ENCODE results near the gene RAVER2.
"Not testable (repeated sequence)": the region's sequence is repeated elsewhere in the genome, so short reads cannot be mapped to it uniquely, and the experiment has no call there.

The RAVER2 gene

GRCh38 chr1:64727861-64728260 is 17.0 kb upstream of the RAVER2 start:
- H4K20me1 ChIP-seq (ENCODE audit: insufficient read depth, low read length): no peaks in the 10 kb centered on the region
- H3K79me2 ChIP-seq (ENCODE audit: low read length): no peaks in the 10 kb centered on the region
- no peak overlapping the region for H3K4me3 ChIP-seq (ENCODE audit: low read length)
- no peak overlapping the region for H3K4me2 ChIP-seq (ENCODE audit: low read length)
- no peak overlapping the region for H3K9ac ChIP-seq (ENCODE audit: low read length)
- TF ChIP-seq EZH2phosphoT487 (IDR thresholded peaks at IDR 0.05; ENCODE audit: low read depth): no peak
- no peak for TF ChIP-seq CTCF (IDR thresholded peaks at IDR 0.05; ENCODE audit: low read depth, low read length)
- no peaks in the 10 kb centered on the region for H3K4me1 ChIP-seq (ENCODE audit: low read length)
- no peaks in the 10 kb centered on the region for H3K27me3 ChIP-seq (ENCODE audit: low read depth, low read length)
- no peak overlapping the region for H3K27ac ChIP-seq (ENCODE audit: low read length)
- H3K9me3 ChIP-seq (ENCODE audit: insufficient read depth, low read length): no peaks in the 10 kb centered on the region
- no peaks in the 10 kb centered on the region for H3K36me3 ChIP-seq (replicated peaks; ENCODE audit: low read depth, low read length)
- H2AFZ ChIP-seq (ENCODE audit: low read depth, low read length): no peak overlapping the region

- H3K9ac ChIP-seq (ENCODE audit: low read length): no peak overlapping the region
- H3K4me3 ChIP-seq (ENCODE audit: low read length): no peak overlapping the region
- H3K79me2 ChIP-seq (ENCODE audit: low read length): no peaks in the 10 kb centered on the region
- H3K36me3 ChIP-seq (replicated peaks; ENCODE audit: low read depth, low read length): no peaks in the 10 kb centered on the region
- H3K9me3 ChIP-seq (ENCODE audit: insufficient read depth, low read length): no peaks in the 10 kb centered on the region
- TF ChIP-seq EZH2phosphoT487 (IDR thresholded peaks at IDR 0.05; ENCODE audit: low read depth): no peak
- H4K20me1 ChIP-seq (ENCODE audit: insufficient read depth, low read length): no peaks in the 10 kb centered on the region
- no peaks in the 10 kb centered on the region for H3K4me1 ChIP-seq (ENCODE audit: low read length)
- no peak overlapping the region for H3K4me2 ChIP-seq (ENCODE audit: low read length)
- no peaks in the 10 kb centered on the region for H3K27me3 ChIP-seq (ENCODE audit: low read depth, low read length)
- H3K27ac ChIP-seq (ENCODE audit: low read length): no peak overlapping the region
- no peak overlapping the region for H2AFZ ChIP-seq (ENCODE audit: low read depth, low read length)
These were observed 11.1 kb upstream of the RAVER2 start for GRCh38 chr1:64733581-64734286.

GRCh38 chr1:64734287-64734652 is 10.6 kb upstream of the RAVER2 start:
- no peaks in the 10 kb centered on the region for H3K9me3 ChIP-seq (ENCODE audit: insufficient read depth, low read length)
- H3K4me1 ChIP-seq (ENCODE audit: low read length): no peaks in the 10 kb centered on the region
- no peak overlapping the region for H2AFZ ChIP-seq (ENCODE audit: low read depth, low read length)
- no peak overlapping the region for H3K4me3 ChIP-seq (ENCODE audit: low read length)
- TF ChIP-seq CTCF (IDR thresholded peaks at IDR 0.05; ENCODE audit: low read depth, low read length): no peak
- no peak for TF ChIP-seq EZH2phosphoT487 (IDR thresholded peaks at IDR 0.05; ENCODE audit: low read depth)
- H3K27me3 ChIP-seq (ENCODE audit: low read depth, low read length): no peaks in the 10 kb centered on the region
- H3K36me3 ChIP-seq (replicated peaks; ENCODE audit: low read depth, low read length): no peaks in the 10 kb centered on the region
- no peak overlapping the region for H3K9ac ChIP-seq (ENCODE audit: low read length)
- no peaks in the 10 kb centered on the region for H3K79me2 ChIP-seq (ENCODE audit: low read length)
- H4K20me1 ChIP-seq (ENCODE audit: insufficient read depth, low read length): no peaks in the 10 kb centered on the region
- no peak overlapping the region for H3K4me2 ChIP-seq (ENCODE audit: low read length)
- no peak overlapping the region for H3K27ac ChIP-seq (ENCODE audit: low read length)

- not testable (repeated sequence) for H3K9me3 ChIP-seq (ENCODE audit: insufficient read depth, low read length); H3K9ac ChIP-seq (ENCODE audit: low read length); H2AFZ ChIP-seq (ENCODE audit: low read depth, low read length); H3K4me2 ChIP-seq (ENCODE audit: low read length); H3K27me3 ChIP-seq (ENCODE audit: low read depth, low read length); H3K4me3 ChIP-seq (ENCODE audit: low read length); H3K27ac ChIP-seq (ENCODE audit: low read length); H4K20me1 ChIP-seq (ENCODE audit: insufficient read depth, low read length); H3K79me2 ChIP-seq (ENCODE audit: low read length); H3K36me3 ChIP-seq (replicated peaks; ENCODE audit: low read depth, low read length); H3K4me1 ChIP-seq (ENCODE audit: low read length)
These were observed 4.2 kb upstream of the RAVER2 start for GRCh38 chr1:64740687-64741086.

GRCh38 chr1:64743954-64744491 is 852 bp upstream of the RAVER2 start:
- peak overlapping the region; percentile 88 for H2AFZ ChIP-seq (ENCODE audit: low read depth, low read length)
- H4K20me1 ChIP-seq (ENCODE audit: insufficient read depth, low read length): no peaks in the 10 kb centered on the region
- peaks cover 25% of the 10 kb centered on the region for H3K79me2 ChIP-seq (ENCODE audit: low read length)
- TF ChIP-seq EZH2phosphoT487 (IDR thresholded peaks at IDR 0.05; ENCODE audit: low read depth): no peak
- no peak for TF ChIP-seq CTCF (IDR thresholded peaks at IDR 0.05; ENCODE audit: low read depth, low read length)
- H3K9me3 ChIP-seq (ENCODE audit: insufficient read depth, low read length): no peaks in the 10 kb centered on the region
- H3K4me1 ChIP-seq (ENCODE audit: low read length): peaks cover 15% of the 10 kb centered on the region
- no peaks in the 10 kb centered on the region for H3K36me3 ChIP-seq (replicated peaks; ENCODE audit: low read depth, low read length)
- peak overlapping the region; percentile 95 for H3K4me2 ChIP-seq (ENCODE audit: low read length)
- H3K9ac ChIP-seq (ENCODE audit: low read length): peak overlapping the region; percentile 88
- H3K27me3 ChIP-seq (ENCODE audit: low read depth, low read length): no peaks in the 10 kb centered on the region
- no peak overlapping the region; the same call in 1 of the 2 replicates for H3K27ac ChIP-seq (ENCODE audit: low read length)
- peak overlapping the region; percentile 99 for H3K4me3 ChIP-seq (ENCODE audit: low read length)
